Activated CD4-positive, alpha-beta T cell treated with anti-CD3 and anti-CD28 coated beads, Interleukin-10, Interleukin-2, amounts not matched to agents 100 ng/mL and 50 ng/mL, durations not matched to agents 16 hours and 8 hours (primary cell): Measurements from ENCODE around the gene VRTN.
A peak's percentile ranks its signal among the peaks of the same experiment; 100 is the strongest.

Experiments
- DNase-seq: peaks from one replicate; pipeline ENCODE4 v3.0.0-alpha.2; 2020

Gene VRTN

GRCh38 chr14:74400031-74400685 is 51.9 kb downstream of the VRTN start:
- no peak for DNase-seq

- DNase-seq: no peak
These were observed 52.7 kb downstream of the VRTN start for GRCh38 chr14:74400919-74401503.

- DNase-seq: peak; percentile 65
These were observed 53.4 kb downstream of the VRTN start for GRCh38 chr14:74401504-74402241.

GRCh38 chr14:74402401-74403251 is 54.4 kb downstream of the VRTN start:
- DNase-seq: no peak

GRCh38 chr14:74403619-74404417 is 55.5 kb downstream of the VRTN start:
- DNase-seq: no peak

- DNase-seq: no peak
These were observed 56.2 kb downstream of the VRTN start for GRCh38 chr14:74404435-74404834.

GRCh38 chr14:74405663-74406062 is 57.4 kb downstream of the VRTN start:
- DNase-seq: no peak

- no peak for DNase-seq
These were observed 58.9 kb downstream of the VRTN start for GRCh38 chr14:74407021-74407800.

- DNase-seq: no peak
These were observed 59.5 kb downstream of the VRTN start for GRCh38 chr14:74407801-74408154.

GRCh38 chr14:74408870-74409269 is 60.6 kb downstream of the VRTN start:
- no peak for DNase-seq

- DNase-seq: no peak
These were observed 61.2 kb downstream of the VRTN start for GRCh38 chr14:74409441-74409840.
